Activated CD4-positive, alpha-beta T cell treated with anti-CD3 and anti-CD28 coated beads for 36 hours (primary cell): ENCODE measurements around the gene CARD11. TPM values are rescaled to one million over a fixed set of nuclear protein-coding genes. Genes with fewer than 3 reads are reported as not detected.
A peak's percentile ranks its signal among the peaks of the same experiment; 100 is the strongest.

Experiments used
- ATAC-seq: fragments of 200-7000 bp; cut with Tn5 transposase; one replicate; pipeline ENCODE4 v1.10.0; 2021; ENCODE audit warnings: mild to moderate bottlenecking, moderate library complexity
- CTCF ChIA-PET: fragments of 350-600 bp; sonication (Branson Sonifier 250); formaldehyde crosslinking; loops from one replicate; lab custom pipeline; 2021; ENCODE audit warnings: antibody characterized with exemption; lab: Charles Lee
- POLR2A ChIA-PET: fragments of 350-600 bp; sonication (Branson Sonifier 250); formaldehyde crosslinking; loops from one replicate; lab custom pipeline; 2021; ENCODE audit warnings: antibody characterized with exemption, inconsistent platforms; lab: Charles Lee
- DNase-seq: peaks from one replicate; pipeline ENCODE4 v3.0.0-alpha.2; 2020
- H3K27ac Mint-ChIP-seq: one replicate; pipeline ENCODE4 v1.8.0; 2021; ENCODE audit warnings: mixed read lengths
- H3K27me3 Mint-ChIP-seq: one replicate; pipeline ENCODE4 v1.8.0; 2021; ENCODE audit warnings: mixed read lengths
- H3K36me3 Mint-ChIP-seq: one replicate; pipeline ENCODE4 v1.8.0; 2021; ENCODE audit warnings: low read depth, mixed read lengths
- H3K4me1 Mint-ChIP-seq: one replicate; pipeline ENCODE4 v1.8.0; 2021; ENCODE audit warnings: mixed read lengths
- H3K4me3 Mint-ChIP-seq: one replicate; pipeline ENCODE4 v1.8.0; 2021; ENCODE audit warnings: mild to moderate bottlenecking, moderate library complexity, mixed read lengths
- H3K9me3 Mint-ChIP-seq: one replicate; pipeline ENCODE4 v1.8.0; 2021; ENCODE audit warnings: low read depth, mixed read lengths
- intact Hi-C, 2 experiments: fragments of 100-400 bp; cut with DNase I in 1 of 2; cut with micrococcal nuclease in 1 of 2; formaldehyde crosslinking; loops; one replicate each; pipeline versions ENCODE4 v1.14.2 to v1.15.1; 2022 to 2024; cut with DNase I, micrococcal nuclease
- total RNA-seq, 2 experiments: library from RNA; stranded (reverse); gene quantifications; one replicate each; pipeline ENCODE4 v1.2.3, GENCODE V29; 2021

The CARD11 gene
- total RNA-seq, 2 experiments from 2014 or later = 108 to 118 TPM

DNA sequence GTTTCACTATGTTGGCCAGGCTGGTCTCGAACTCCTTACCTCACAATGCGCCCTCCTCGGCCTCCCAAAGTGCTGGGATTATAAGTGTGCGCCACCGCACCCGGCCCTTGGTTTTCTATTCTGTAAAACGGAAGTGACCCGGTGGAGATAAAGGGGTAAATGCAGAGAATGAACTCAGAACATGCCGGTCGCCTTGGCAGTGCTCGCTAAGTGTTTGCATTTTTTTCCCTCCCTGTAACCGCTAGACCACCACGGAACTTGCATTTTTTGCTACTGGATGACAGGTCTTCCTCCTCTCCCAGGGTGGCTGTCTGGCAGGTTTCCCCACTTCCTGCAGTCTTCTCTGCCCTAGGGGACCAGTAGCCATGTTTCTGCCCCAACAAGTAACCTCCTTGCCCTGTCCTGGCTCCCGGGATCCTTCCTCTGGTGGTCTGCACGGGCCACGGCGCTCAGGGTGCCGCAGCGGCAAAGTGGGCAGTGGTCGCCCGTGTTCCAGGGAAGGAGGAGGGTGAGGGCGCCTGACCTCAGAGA is 180.8 kb downstream of the CARD11 start:
- peak overlapping the region; percentile 95 for H3K27ac Mint-ChIP-seq
- H3K9me3 Mint-ChIP-seq = no peaks in the 10 kb centered on the region
- H3K36me3 Mint-ChIP-seq = no peaks in the 10 kb centered on the region
- DNase-seq (no peak), ATAC-seq (no peak)
- peak overlapping the region; percentile 66 for H3K4me3 Mint-ChIP-seq
- ChIA-PET POLR2A (no interaction called here), CTCF (interaction anchor here (0.5 kb wide), 1 partner anchor 34 kb away, joined by 3 read pairs; no protein-coding TSS in a partner anchor)
- no peaks in the 10 kb centered on the region for H3K27me3 Mint-ChIP-seq
- peaks cover 28% of the 10 kb centered on the region for H3K4me1 Mint-ChIP-seq
- intact Hi-C loops = loop anchor here (1.0 to 10.0 kb wide), 6 partner anchors 19 to 812 kb away; partner anchors contain the start of genes CARD11 (in 2 of the 2) and GNA12 (in 1 of the 2)

DNA sequence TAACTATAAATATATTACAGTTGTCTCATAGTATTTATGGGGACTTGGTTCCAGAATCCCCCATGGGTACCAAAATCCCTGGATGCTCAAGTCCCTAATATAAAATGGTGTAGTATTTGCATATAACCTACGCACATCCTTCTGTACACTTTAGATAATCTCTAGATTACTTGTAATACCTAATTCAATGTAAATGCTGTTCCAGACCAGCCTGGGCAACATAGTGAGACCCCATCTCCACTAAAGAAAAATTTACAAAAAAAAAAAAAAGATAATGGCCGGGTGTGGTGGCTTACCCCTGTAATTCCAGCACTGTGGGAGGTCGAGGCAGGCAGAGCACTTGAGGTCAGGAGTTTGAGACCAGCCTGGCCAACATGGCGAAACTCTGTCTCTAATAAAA is 182.2 kb downstream of the CARD11 start:
- peaks cover 28% of the 10 kb centered on the region for H3K4me1 Mint-ChIP-seq
- POLR2A ChIA-PET = no interaction called here
- ATAC-seq = no peak
- no peaks in the 10 kb centered on the region for H3K36me3 Mint-ChIP-seq
- CTCF ChIA-PET = interaction anchor here (0.6 to 0.7 kb wide), 2 partner anchors 10 to 216 kb away, joined by 5 read pairs; no protein-coding TSS in a partner anchor
- no peak overlapping the region for H3K4me3 Mint-ChIP-seq
- H3K9me3 Mint-ChIP-seq = no peaks in the 10 kb centered on the region
- H3K27me3 Mint-ChIP-seq = no peaks in the 10 kb centered on the region
- DNase-seq = no peak
- intact Hi-C loops = loop anchor here in 1 of 2 experiments (5.0 to 10.0 kb wide), 4 partner anchors 93 to 813 kb away; partner anchors contain the start of gene CARD11
- H3K27ac Mint-ChIP-seq = no peak overlapping the region

DNA sequence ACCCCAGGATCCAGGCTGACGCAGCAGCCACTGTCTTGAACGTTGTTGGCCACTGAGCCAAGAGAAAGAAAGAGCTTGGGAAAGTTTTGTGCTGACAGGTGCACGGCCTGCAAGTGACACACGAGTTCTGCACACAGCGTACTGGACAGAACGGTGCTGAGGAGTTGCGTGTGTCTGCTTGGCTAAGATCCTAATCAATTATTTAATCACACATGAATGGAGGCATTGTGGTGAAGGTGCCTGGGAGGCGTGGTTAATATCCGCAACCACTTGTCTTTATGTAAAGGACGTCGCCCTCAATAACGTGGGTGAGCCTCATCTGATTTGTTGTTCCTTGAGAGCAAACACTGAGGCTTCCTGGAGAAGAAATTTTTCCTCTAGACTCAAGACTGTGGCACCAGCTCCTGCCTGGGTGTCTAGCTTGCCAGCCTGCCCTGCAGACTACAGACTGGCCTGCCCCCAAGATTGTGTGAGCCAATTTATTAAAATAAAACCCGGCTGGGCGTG is 183.0 kb downstream of the CARD11 start:
- DNase-seq (no peak), ATAC-seq (no peak)
- Mint-ChIP-seq H3K27ac (no peak overlapping the region), H3K4me1 (peaks cover 28% of the 10 kb centered on the region), H3K36me3 (no peaks in the 10 kb centered on the region), H3K9me3 (no peaks in the 10 kb centered on the region), H3K27me3 (no peaks in the 10 kb centered on the region), H3K4me3 (no peak overlapping the region)
- ChIA-PET POLR2A (no interaction called here), CTCF (interaction anchor here (0.7 to 1.0 kb wide), 2 partner anchors 26 to 217 kb away, joined by 3 to 5 read pairs; no protein-coding TSS in a partner anchor)
- intact Hi-C loops = loop anchor here in 1 of 2 experiments (5.0 to 10.0 kb wide), 4 partner anchors 94 to 814 kb away; partner anchors contain the start of gene CARD11

DNA sequence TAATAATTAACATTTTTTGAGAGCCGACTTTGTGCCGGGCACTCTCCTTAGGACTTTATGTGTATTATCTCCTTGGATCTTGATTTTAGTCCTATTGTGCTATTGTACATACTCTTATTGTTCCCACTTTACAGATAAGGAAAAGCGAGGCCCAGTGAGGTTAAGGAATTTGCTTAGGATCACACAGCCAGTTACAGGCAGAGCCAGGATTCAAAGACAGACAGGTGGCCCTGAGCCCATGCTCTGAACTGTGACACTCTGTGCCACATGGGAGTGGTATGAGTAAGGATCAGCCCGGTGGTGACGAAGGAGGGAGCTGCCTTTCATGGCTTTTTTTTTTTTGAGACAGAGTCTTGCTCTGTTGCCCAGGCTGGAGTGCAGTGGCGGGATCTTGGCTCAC is 183.7 kb downstream of the CARD11 start:
- ATAC-seq (no peak), DNase-seq (no peak)
- no peak overlapping the region for H3K27ac Mint-ChIP-seq
- CTCF ChIA-PET = interaction anchor here (1.0 kb wide), 1 partner anchor 27 kb away, joined by 3 read pairs; no protein-coding TSS in a partner anchor
- H3K4me1 Mint-ChIP-seq = peaks cover 26% of the 10 kb centered on the region
- no peak overlapping the region for H3K4me3 Mint-ChIP-seq
- intact Hi-C loops = loop anchor here in 1 of 2 experiments (5.0 to 10.0 kb wide), 4 partner anchors 95 to 815 kb away; partner anchors contain the start of gene CARD11
- H3K9me3 Mint-ChIP-seq = no peaks in the 10 kb centered on the region
- POLR2A ChIA-PET = no interaction called here
- H3K27me3 Mint-ChIP-seq = no peaks in the 10 kb centered on the region
- no peaks in the 10 kb centered on the region for H3K36me3 Mint-ChIP-seq

DNA sequence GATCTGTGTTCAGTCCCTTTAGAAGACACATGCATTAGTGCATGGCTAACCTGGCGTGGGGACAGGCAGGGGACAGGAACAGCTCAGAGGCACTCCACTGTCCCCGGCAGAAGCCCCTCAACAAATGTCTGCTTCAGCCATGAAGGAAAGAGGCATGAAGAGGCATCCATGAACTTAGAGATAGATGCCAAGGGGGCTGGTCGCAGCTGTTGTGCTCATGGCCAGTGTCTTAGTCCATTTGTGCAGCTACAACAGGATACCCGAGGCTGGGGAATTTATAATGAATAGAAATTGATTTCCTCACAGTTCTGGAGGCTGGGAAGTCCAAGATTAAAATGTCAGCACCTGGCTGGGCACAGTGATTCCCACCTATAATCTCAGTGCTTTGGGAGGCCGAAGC is 185.0 kb downstream of the CARD11 start:
- POLR2A ChIA-PET = no interaction called here
- CTCF ChIA-PET = interaction anchor here (0.7 kb wide), 1 partner anchor 65 kb away, joined by 3 read pairs; no protein-coding TSS in a partner anchor
- Mint-ChIP-seq H3K4me1 (peaks cover 13% of the 10 kb centered on the region), H3K36me3 (no peaks in the 10 kb centered on the region), H3K4me3 (no peak overlapping the region), H3K9me3 (no peaks in the 10 kb centered on the region), H3K27ac (no peak overlapping the region), H3K27me3 (no peaks in the 10 kb centered on the region)
- DNase-seq (no peak), ATAC-seq (no peak)
- intact Hi-C loops = no loop called here

DNA sequence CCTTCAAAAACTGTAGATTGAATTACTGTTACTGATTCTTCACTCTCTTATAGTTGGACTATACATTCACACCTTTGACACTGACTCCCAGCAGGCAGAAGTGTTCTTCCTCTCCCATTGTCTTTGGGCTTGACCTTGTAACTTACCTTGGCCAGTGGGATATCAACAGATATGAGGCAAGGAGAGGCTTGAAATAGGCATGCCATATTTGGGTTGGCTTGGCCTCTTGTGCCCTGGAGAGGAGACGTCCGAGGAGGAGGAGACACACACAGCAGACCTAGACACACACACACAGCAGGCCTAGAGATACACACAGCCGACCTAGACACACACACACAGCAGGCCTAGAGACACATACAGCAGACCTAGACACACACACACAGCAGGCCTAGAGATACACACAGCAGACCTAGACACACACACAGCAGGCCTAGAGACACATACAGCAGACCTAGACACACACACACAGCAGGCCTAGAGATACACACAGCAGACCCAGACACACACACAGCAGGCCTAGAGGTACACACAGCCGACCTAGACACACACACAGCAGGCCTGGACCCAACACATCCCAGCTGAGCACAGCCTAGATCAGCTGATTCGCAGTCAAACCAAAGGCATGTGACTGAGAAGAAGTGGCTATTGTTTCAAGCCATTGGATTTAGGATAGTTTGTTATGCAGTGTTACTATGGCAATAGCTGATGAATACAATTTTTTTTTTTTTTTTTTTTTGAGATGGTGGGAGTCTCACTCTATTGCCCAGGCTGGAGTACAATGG is 187.1 kb downstream of the CARD11 start:
- ATAC-seq = no peak
- intact Hi-C loops = no loop called here
- peaks cover 3% of the 10 kb centered on the region for H3K4me1 Mint-ChIP-seq
- no peaks in the 10 kb centered on the region for H3K36me3 Mint-ChIP-seq
- H3K27me3 Mint-ChIP-seq = no peaks in the 10 kb centered on the region
- ChIA-PET CTCF (interaction anchor here (0.5 to 1.1 kb wide), 2 partner anchors 20 to 810 kb away, joined by 3 read pairs; no protein-coding TSS in a partner anchor), POLR2A (interaction anchor here (0.6 kb wide), 1 partner anchor 42 kb away, joined by 4 read pairs; no protein-coding TSS in a partner anchor)
- DNase-seq = no peak
- H3K4me3 Mint-ChIP-seq = no peak overlapping the region
- no peak overlapping the region for H3K27ac Mint-ChIP-seq
- H3K9me3 Mint-ChIP-seq = no peaks in the 10 kb centered on the region

Other genes starting within 250 kb of the CARD11 start
- gene GNA12, start 199.6 kb downstream of the CARD11 start, total RNA-seq = 10 to 100 TPM; 19.5 to 22.6 TPM